Measurements from ENCODE around the gene ISY1.

GRCh38 chr3:129130291-129130813 lies 30.5 kb downstream of the ISY1 start:
- TF ChIP-seq YY1 (IDR thresholded peaks at IDR 0.05; ENCODE audit: insufficient read depth, insufficient read length), result no peak
- TF ChIP-seq ZNF274 (IDR thresholded peaks at IDR 0.05; ENCODE audit: low read depth, low read length), result no peak
- TF ChIP-seq SUZ12 (IDR thresholded peaks at IDR 0.05; ENCODE audit: extremely low read depth, insufficient read depth, insufficient read length), result no peak
